Left hindlimb (tissue), 1 donor: ENCODE measurements around the gene GGACT.

ENCODE experiments used
- DNase-seq: peaks from one replicate; pipeline ENCODE4 v3.0.0-alpha.2; 2018

The GGACT gene

GRCh38 chr13:100546713-100547405 is 41.7 kb downstream of the GGACT start:
- DNase-seq, result no peak

DNA sequence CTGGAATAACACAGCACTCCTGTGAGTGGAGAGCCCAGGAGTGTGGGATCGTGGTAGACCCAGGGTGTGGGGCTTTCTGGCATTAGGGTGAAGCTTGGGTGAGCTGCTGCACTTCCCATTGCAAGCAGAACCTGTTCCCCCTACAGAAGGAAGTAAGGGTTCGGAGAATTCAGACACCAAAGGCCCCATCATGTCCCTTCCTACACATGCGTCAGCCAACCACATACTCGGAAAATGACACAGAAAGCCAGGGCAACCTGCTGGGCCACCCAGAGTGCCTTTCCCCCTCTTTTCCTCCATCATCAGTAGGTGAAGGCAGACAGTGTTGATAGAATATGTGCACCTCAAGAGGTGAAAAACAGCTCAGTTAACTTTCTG is 42.9 kb downstream of the GGACT start:
- DNase-seq, result no peak

DNA sequence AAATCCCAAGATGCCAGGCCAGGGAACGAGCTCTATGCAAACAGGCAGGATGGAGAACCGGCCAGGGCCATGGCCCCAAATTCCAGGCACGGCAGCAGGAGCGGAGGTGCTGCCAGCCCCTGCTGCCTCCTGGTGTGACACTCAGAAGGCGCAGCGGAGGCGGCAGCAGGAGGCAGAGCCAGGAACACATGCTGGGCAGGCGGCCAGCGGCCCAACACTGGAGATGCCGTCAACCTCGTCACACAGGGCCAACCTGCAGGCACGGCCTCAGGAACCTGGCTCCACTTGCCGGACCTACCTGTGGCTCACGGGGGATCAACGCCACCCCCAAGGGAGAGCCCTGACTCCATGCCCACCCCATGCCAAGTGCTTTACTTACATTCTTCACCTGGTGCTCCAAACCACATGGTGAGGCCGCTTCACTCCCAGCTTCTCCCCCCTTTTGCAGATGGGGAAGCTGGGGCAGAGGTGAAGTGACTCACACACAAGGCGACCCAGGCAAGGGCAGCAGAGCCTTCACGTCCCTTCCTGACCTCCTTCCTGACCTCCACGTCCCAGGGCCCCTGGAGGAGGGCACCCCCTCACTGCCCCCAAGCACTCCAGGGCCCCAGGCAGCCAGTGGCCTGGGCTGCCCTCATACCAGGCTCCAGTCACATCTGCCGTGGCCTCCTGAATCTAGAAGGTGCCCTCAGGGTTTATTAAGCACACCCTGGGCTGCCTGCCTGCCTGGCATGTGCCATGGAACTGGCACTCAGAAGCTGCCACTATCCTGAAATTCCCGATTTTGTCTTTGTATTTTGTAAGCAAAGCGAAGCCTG is 43.5 kb downstream of the GGACT start:
- DNase-seq, result no peak

DNA sequence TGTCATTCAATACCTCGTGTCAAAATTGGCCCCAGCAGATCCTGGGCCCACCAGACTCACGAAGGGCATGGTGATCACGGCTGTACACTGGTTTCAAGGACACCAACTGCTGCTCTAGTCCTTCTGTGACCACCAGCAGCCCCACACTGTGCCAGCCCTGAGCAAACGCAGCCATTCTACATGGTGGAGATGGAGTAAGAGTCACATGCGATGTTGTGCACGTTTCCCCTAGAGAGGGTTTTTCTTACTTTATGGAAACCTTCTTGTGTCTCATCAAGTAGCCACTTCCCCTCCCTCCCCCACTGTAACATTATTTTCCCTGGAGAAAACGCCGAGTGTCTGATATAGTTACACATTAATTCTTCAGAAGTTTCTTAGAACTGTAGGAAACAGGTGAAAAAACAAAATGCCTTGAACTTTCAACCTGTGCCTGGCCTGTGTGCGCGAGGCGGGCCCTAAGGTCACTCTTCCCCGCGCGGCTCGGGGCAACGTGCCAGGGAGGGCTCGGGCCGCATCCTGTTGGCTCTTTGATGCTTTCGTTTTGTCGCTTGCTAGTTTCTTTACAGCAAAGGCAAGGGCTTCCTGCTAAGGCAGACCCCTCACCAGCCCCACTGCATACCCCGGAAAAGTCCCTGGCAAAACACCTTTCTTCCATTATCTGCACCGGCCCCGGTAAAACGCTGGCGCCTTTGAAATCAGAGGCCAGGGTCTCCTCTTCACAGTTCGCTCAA is 44.6 kb downstream of the GGACT start:
- no peak for DNase-seq

DNA sequence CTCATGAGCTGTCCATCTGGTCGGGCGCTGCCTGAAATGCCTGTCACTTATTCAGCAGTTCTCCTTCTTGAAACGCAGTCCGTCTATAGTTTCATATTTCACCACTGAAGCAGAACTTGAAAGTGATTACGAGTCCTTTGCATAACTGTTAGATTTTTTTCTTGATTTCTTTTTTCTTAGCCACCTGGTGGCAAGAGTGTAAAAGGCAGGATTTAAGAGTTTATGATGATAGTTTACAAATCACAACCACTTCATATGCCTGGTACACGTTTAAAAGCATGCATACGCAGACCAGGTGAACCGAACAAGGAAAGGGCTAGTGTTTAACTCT is 45.8 kb downstream of the GGACT start:
- DNase-seq, result no peak

DNA sequence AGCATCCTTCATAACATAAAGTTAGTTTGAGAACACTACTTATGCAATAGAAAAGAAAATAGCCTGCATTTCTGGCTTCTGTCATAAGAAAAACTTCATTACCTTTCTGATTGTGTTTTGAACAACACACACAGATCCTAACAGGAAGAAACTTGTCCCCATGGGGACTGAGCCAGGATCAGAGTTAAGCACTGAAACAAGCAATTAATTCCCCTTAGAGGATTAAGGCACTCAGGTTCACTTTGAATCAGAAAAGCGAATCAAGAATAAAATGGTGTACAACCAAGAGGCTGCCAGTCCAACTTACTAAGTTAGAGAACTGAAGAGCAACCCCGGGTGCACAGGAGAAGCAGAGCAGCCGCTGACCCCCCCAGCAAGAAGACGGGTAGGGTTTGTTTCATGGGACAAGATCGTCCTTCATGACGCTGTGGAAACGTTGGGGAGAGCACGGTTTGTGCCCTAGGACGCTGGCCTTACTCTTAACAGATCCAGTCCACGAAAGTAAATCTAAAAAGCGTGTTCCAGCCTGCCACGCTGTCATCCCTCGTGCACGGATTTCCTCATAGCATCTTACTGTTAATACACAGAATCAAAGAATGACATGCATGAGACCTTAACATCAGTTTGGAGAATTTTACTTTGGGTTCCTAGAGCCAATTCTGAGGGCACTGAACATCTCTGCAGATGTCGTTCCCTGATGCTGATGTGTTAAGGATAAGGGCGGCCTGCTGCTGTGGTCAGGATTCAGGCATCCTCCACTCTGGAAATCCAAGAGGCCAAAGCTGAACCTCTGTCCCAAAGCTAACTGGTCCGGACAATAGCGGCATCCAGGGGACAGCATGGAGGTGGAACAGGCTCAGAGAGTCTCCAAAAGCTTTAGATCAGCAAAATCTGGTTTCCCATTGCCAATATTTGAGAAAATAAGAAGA is 46.4 kb downstream of the GGACT start:
- DNase-seq, result no peak

- DNase-seq, result no peak
These were observed 48.0 kb downstream of the GGACT start for GRCh38 chr13:100540621-100541020.

- no peak for DNase-seq
These were observed 50.6 kb downstream of the GGACT start for GRCh38 chr13:100537951-100538462.

DNA sequence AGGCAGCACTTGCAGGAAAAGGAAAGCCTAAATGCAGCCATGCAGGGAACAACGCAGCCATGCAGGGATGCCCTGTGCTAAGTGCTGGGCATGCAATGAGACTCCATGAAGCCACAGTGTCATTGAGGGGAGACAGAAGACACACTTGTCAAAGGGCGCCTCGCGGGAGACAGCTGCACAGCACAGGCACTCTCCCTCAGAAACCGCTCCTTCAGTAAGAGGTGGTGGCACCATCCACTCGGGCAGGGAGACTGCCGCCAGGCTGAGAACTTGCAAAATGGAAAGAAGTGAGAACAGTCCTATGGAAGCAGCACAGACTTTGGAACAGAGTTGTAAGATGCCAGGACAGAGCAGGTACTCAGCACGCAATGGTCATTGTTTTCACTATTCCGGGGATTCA is 51.1 kb downstream of the GGACT start:
- DNase-seq, result no peak

GRCh38 chr13:100536643-100537180 is 51.9 kb downstream of the GGACT start:
- DNase-seq, result no peak

- no peak for DNase-seq
These were observed 53.0 kb downstream of the GGACT start for GRCh38 chr13:100535426-100536135.

DNA sequence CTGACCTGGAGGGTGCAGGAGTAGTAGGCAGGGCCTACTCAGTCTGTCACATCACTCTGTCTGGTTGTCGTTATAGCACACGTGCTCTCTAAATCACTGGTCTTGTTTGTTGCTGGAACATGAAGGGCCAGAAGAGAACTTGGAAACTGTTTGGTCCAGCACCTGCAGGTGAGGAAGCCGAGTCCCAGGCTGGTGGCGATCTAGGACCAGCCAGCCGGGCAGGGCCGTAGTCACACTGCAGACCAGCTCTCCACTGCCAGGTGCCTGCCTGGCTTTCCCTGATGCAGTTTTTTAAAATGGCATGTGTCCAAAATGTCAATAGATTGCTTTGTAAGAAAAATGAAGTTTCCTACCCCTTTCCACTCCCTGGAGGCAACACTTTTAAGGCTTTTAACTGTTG is 53.7 kb downstream of the GGACT start:
- DNase-seq, result no peak

GRCh38 chr13:100534147-100534843 is 54.3 kb downstream of the GGACT start:
- no peak for DNase-seq

- DNase-seq, result no peak
These were observed 55.0 kb downstream of the GGACT start for GRCh38 chr13:100533588-100534041.

- DNase-seq, result no peak
These were observed 55.7 kb downstream of the GGACT start for GRCh38 chr13:100532836-100533435.

DNA sequence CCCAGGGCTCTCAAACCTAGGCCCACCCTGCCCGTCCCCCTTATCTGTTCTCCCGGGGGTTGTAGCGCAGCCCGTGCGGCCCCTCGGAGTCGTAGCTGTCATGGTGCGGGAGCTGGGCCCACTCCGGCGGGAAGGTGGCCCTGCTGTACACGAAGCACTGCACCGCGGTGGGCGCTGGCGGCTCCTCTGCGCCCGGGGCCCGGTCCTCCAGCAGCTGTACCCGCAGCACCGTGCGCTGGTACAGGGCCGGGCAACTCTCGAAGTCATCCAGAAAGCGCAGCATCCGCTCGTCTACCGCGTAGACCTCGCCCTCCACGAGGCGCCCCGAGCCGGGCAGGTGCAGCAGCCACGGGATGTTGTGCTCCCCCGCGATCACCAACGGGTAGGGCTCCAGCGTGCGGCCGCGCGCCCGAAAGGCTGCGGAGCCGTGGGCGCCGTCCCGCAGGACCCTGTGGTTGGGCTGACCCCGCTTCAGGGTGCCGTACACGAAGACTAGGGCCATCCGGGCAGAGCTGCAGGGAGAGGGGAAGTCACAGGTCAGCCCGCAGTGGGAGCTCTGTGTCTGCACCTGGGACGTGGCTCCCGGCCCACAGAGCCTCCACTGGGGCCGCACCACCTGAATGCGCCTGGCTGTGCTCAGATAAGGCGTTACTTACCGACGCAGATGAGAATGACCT is 56.4 kb downstream of the GGACT start:
- DNase-seq, result no peak

DNA sequence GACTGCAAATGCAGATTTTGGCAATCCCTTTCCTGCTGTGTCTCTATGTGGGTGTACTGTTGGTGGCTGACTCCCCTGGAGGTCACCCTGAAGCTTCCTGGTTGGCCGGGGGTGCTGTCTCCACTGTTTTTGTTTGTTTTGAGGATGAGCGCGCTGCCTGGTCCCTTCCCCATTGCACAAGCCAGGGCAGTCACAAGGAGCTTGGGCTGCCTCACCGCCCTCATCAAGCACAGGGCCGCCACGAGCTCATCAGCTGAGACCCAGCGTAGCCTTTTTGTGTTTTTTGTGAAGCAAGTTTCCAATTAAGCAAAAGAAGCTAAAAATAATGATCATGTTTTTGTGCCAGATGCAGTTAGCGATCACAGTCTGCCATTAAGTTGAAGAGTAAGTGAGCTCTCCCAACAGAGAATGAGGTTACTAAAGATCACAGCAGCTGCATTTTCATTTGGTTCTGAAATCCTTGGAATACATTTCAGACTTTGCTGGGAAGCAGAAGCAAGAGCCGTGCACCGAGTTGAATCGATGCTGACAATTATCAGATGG is 57.8 kb downstream of the GGACT start:
- DNase-seq, result no peak

- DNase-seq, result no peak
These were observed 58.8 kb downstream of the GGACT start for GRCh38 chr13:100529666-100530377.

GRCh38 chr13:100528820-100529219 is 59.8 kb downstream of the GGACT start:
- DNase-seq, result no peak
